HepG2 (cell line): ENCODE data around the gene VAC14. TPM values are rescaled to one million over a fixed set of nuclear protein-coding genes. Genes with fewer than 3 reads are reported as not detected.

Source experiments
- AGO1 ChIP-seq: fragments of 200-400 bp; formaldehyde crosslinking; IDR thresholded peaks from 2 replicates; pipeline ENCODE4 v1.6.1; 2017; ENCODE audit warnings: mild to moderate bottlenecking, low read depth, low read length, moderate library complexity; ENCODE audit not compliant: poor library complexity, severe bottlenecking
- CBX5 ChIP-seq: sonication (generic); formaldehyde crosslinking; IDR thresholded peaks from 2 replicates; pipeline ENCODE4 v1.4.0; 2020; ENCODE audit warnings: missing genetic modification reagents, borderline replicate concordance
- CSRNP1 ChIP-seq: sonication (generic); formaldehyde crosslinking; IDR thresholded peaks from 2 replicates; pipeline ENCODE4 v1.8.1; 2023; ENCODE audit warnings: mild to moderate bottlenecking, missing genetic modification reagents
- DPF2 ChIP-seq: sonication (generic); formaldehyde crosslinking; IDR thresholded peaks from 2 replicates; pipeline ENCODE4 v1.4.0; 2020; ENCODE audit warnings: mild to moderate bottlenecking, low read depth, missing genetic modification reagents, borderline replicate concordance
- ELF3 ChIP-seq: IDR thresholded peaks from 2 replicates; pipeline ENCODE4 v1.6.1; 2016; ENCODE audit warnings: missing genetic modification reagents, missing compliant biosample characterization
- FOXA3 ChIP-seq: IDR thresholded peaks from 2 replicates; pipeline ENCODE4 v1.6.1; 2016; ENCODE audit warnings: missing genetic modification reagents, missing compliant biosample characterization
- IRF2 ChIP-seq: IDR thresholded peaks from 2 replicates; pipeline ENCODE4 v1.6.1; 2018; ENCODE audit warnings: missing genetic modification reagents, missing compliant biosample characterization
- KLF12 ChIP-seq: sonication (generic); formaldehyde crosslinking; IDR thresholded peaks from 2 replicates; pipeline ENCODE4 v1.4.0; 2020; ENCODE audit warnings: missing genetic modification reagents, borderline replicate concordance
- NKX3-1 ChIP-seq: sonication (generic); formaldehyde crosslinking; IDR thresholded peaks from 2 replicates; pipeline ENCODE4 v1.5.0; 2020; ENCODE audit warnings: missing genetic modification reagents
- PCBP1 ChIP-seq: fragments of 200-400 bp; formaldehyde crosslinking; IDR thresholded peaks from 2 replicates; pipeline ENCODE4 v1.6.1; 2017; ENCODE audit warnings: mild to moderate bottlenecking, low read depth, low read length, borderline replicate concordance
- RELA ChIP-seq: sonication (generic); formaldehyde crosslinking; IDR thresholded peaks from 2 replicates; pipeline ENCODE4 v1.4.0; 2020; ENCODE audit warnings: missing genetic modification reagents
- SPEN ChIP-seq: sonication (generic); formaldehyde crosslinking; IDR thresholded peaks from 2 replicates; pipeline ENCODE4 v1.5.1; 2020; ENCODE audit warnings: low read depth, mild to moderate bottlenecking, missing genetic modification reagents
- SUZ12 ChIP-seq: fragments of 150-350 bp; IDR thresholded peaks from 2 replicates; pipeline ENCODE4 v1.6.1; 2014; ENCODE audit warnings: low read depth, low read length
- TBX3 ChIP-seq: fragments of 450-650 bp; IDR thresholded peaks from 2 replicates; pipeline ENCODE4 v1.6.1; 2017; ENCODE audit warnings: antibody characterized with exemption, mild to moderate bottlenecking, inconsistent platforms, borderline replicate concordance
- TFDP1 ChIP-seq: IDR thresholded peaks from 2 replicates; pipeline ENCODE4 v1.6.1; 2016; ENCODE audit warnings: missing compliant biosample characterization, missing genetic modification reagents, borderline replicate concordance
- TSC22D2 ChIP-seq: sonication (generic); formaldehyde crosslinking; IDR thresholded peaks from 2 replicates; pipeline ENCODE4 v1.5.1; 2020; ENCODE audit warnings: missing genetic modification reagents, mild to moderate bottlenecking, borderline replicate concordance
- U2AF2 ChIP-seq: fragments of 200-400 bp; formaldehyde crosslinking; IDR thresholded peaks from 2 replicates; pipeline ENCODE4 v1.6.1; 2017; ENCODE audit warnings: low read depth, mild to moderate bottlenecking, low read length
- ZKSCAN5 ChIP-seq: sonication (generic); formaldehyde crosslinking; IDR thresholded peaks from 2 replicates; pipeline ENCODE4 v1.5.1; 2020; ENCODE audit warnings: mild to moderate bottlenecking, missing genetic modification reagents
- ZKSCAN8 ChIP-seq: IDR thresholded peaks from 2 replicates; pipeline ENCODE4 v1.6.1; 2016; ENCODE audit warnings: borderline replicate concordance, missing genetic modification reagents, missing compliant biosample characterization
- ZNF513 ChIP-seq: sonication (generic); formaldehyde crosslinking; conservative IDR thresholded peaks from 2 replicates; pipeline ENCODE4 v1.5.0; 2020; ENCODE audit warnings: missing genetic modification reagents
- ZNF589 ChIP-seq: sonication (generic); formaldehyde crosslinking; conservative IDR thresholded peaks from 2 replicates; pipeline ENCODE4 v1.8.0; 2022; ENCODE audit warnings: mild to moderate bottlenecking, moderate library complexity, missing genetic modification reagents
- ZNF652 ChIP-seq: IDR thresholded peaks from 2 replicates; pipeline ENCODE4 v1.6.1; 2016; ENCODE audit warnings: low read depth, borderline replicate concordance
- ZNF660 ChIP-seq: sonication (generic); formaldehyde crosslinking; IDR thresholded peaks from 2 replicates; pipeline ENCODE4 v1.5.1; 2020; ENCODE audit warnings: mild to moderate bottlenecking, low read depth, missing genetic modification reagents, borderline replicate concordance
- ZNF670 ChIP-seq: sonication (generic); formaldehyde crosslinking; IDR thresholded peaks from 2 replicates; pipeline ENCODE4 v1.8.0; 2022; ENCODE audit warnings: mild to moderate bottlenecking, missing genetic modification reagents, borderline replicate concordance
- ZNF772 ChIP-seq: sonication (generic); formaldehyde crosslinking; IDR thresholded peaks from 2 replicates; pipeline ENCODE4 v1.5.0; 2020; ENCODE audit warnings: mild to moderate bottlenecking, missing genetic modification reagents
- ZNF782 ChIP-seq: sonication (generic); formaldehyde crosslinking; IDR thresholded peaks from 2 replicates; pipeline ENCODE4 v1.4.0; 2020; ENCODE audit warnings: missing genetic modification reagents, mild to moderate bottlenecking, borderline replicate concordance
- polyA plus RNA-seq, 8 experiments: library from polyadenylated mRNA; depleted of rRNA in 3 of 8; stranded (reverse) in 7 of 8; unstranded in 1 of 8; fragments of >200 nt; fragmentation: Illumina TruSeq in 4 of 8; extraction: Trizol in 4 of 8; gene quantifications; 2 replicates each; pipeline versions ENCODE4 v1.2.1 to v1.2.3, GENCODE V29; 2011 to 2016; ENCODE audit warnings: low read depth in 4 of 8, missing spikeins in 1 of 8, mixed read lengths in 1 of 8; ENCODE audit not compliant: insufficient read depth in 1 of 8
- total RNA-seq, 5 experiments: library from RNA; depleted of rRNA; stranded (reverse); fragments of >200 nt; fragmentation: Illumina TruSeq; extraction: Trizol; gene quantifications; 2 replicates each; pipeline ENCODE4 v1.2.3, GENCODE V29; 2016; ENCODE audit warnings: low read depth in 1 of 5

VAC14 gene
- total and polyA plus RNA-seq, 2 of the 13 experiments (the other 11 are each of a cell fraction or from before 2014, with no cell fraction given) = 23.5 to 24.6 TPM

- peak; percentile 33; the same call in 1 of the 2 replicates for TF ChIP-seq IRF2 (CRISPR knock-in tag)
- no peak for TF ChIP-seq SUZ12
- peak; percentile 76; the same call in 1 of the 2 replicates for TF ChIP-seq TSC22D2 (CRISPR knock-in tag)
- no peak for TF ChIP-seq ZNF589 (CRISPR knock-in tag)
- TF ChIP-seq ELF3 = no peak
- TF ChIP-seq ZNF772 (CRISPR knock-in tag) = peak; percentile 20; the same call in 1 of the 2 replicates
- no peak for TF ChIP-seq ZNF513 (CRISPR knock-in tag)
- TF ChIP-seq PCBP1 = peak; percentile 24; the same call in 1 of the 2 replicates
- TF ChIP-seq ZNF652 (CRISPR knock-in tag) = no peak
- peak; percentile 90 for TF ChIP-seq FOXA3
- TF ChIP-seq RELA = 0 out of 2 replicates have a peak, but pooled peaks have one; percentile 34
- peak; percentile 93 for TF ChIP-seq SPEN (CRISPR knock-in tag)
- 0 out of 2 replicates have a peak, but pooled peaks have one; percentile 62 for TF ChIP-seq NKX3-1 (CRISPR knock-in tag)
- TF ChIP-seq CBX5 (CRISPR knock-in tag) = no peak; the same call in 1 of the 2 replicates
- no peak for TF ChIP-seq ZKSCAN8
- 0 out of 2 replicates have a peak, but pooled peaks have one; percentile 22 for TF ChIP-seq ZKSCAN5 (CRISPR knock-in tag)
- TF ChIP-seq U2AF2 = peak; percentile 4; the same call in 1 of the 2 replicates
- TF ChIP-seq ZNF660 = no peak
- TF ChIP-seq KLF12 (CRISPR knock-in tag) = 0 out of 2 replicates have a peak, but pooled peaks have one; percentile 6
- TF ChIP-seq TBX3 = no peak
- peak; percentile 46; the same call in 1 of the 2 replicates for TF ChIP-seq TFDP1 (CRISPR knock-in tag)
- TF ChIP-seq CSRNP1 = peak; percentile 86; the same call in 1 of the 2 replicates
- TF ChIP-seq DPF2 (CRISPR knock-in tag) = peak; percentile 73
- no peak for TF ChIP-seq ZNF782 (CRISPR knock-in tag)
- TF ChIP-seq AGO1 = peak; percentile 42
- TF ChIP-seq ZNF670 (CRISPR knock-in tag) = no peak
These were observed 119.3 kb downstream of the VAC14 start (continued) for GRCh38 chr16:70681382-70682238.
